Glutamatergic neuron (in vitro differentiated cells): ENCODE data around the gene MPND. TPM values are rescaled to one million over a fixed set of nuclear protein-coding genes. Genes with fewer than 3 reads are reported as not detected.
"Not testable (repeated sequence)": the region's sequence is repeated elsewhere in the genome, so short reads cannot be mapped to it uniquely, and the experiment has no call there.

ENCODE experiments used
- DNase-seq: peaks from one replicate; pipeline ENCODE4 v3.0.0; 2022
- H3K27ac Mint-ChIP-seq: one replicate; pipeline ENCODE4 v1.8.0; 2020; ENCODE audit warnings: mild to moderate bottlenecking, mixed read lengths, inconsistent platforms; ENCODE audit not compliant: unreplicated experiment
- H3K27me3 Mint-ChIP-seq: one replicate; pipeline ENCODE4 v1.8.0; 2020; ENCODE audit warnings: mild to moderate bottlenecking, moderate library complexity, mixed read lengths, inconsistent platforms; ENCODE audit not compliant: unreplicated experiment
- H3K36me3 Mint-ChIP-seq: one replicate; pipeline ENCODE4 v1.8.0; 2020; ENCODE audit warnings: mild to moderate bottlenecking, mixed read lengths, inconsistent platforms; ENCODE audit not compliant: unreplicated experiment
- H3K4me1 Mint-ChIP-seq: one replicate; pipeline ENCODE4 v1.8.0; 2020; ENCODE audit warnings: mild to moderate bottlenecking, low read depth, mixed read lengths, inconsistent platforms; ENCODE audit not compliant: unreplicated experiment
- H3K4me3 Mint-ChIP-seq: one replicate; pipeline ENCODE4 v1.8.0; 2020; ENCODE audit warnings: mild to moderate bottlenecking, mixed read lengths, inconsistent platforms; ENCODE audit not compliant: unreplicated experiment
- H3K9me3 Mint-ChIP-seq: one replicate; pipeline ENCODE4 v1.8.0; 2020; ENCODE audit warnings: mild to moderate bottlenecking, moderate library complexity, mixed read lengths, inconsistent platforms; ENCODE audit not compliant: unreplicated experiment
- CTCF ChIP-seq: fragments of 200-600 bp; sonication (generic); IDR thresholded peaks from one replicate; pipeline ENCODE4 v1.5.0; 2021; ENCODE audit not compliant: partially characterized antibody, unreplicated experiment
- total RNA-seq: library from RNA; stranded (reverse); fragmentation: NEBNext Ultra II Directional; extraction: Animal tissue kit (Norgen Biotek cat#: 25700); gene quantifications from one replicate; pipeline ENCODE4 v1.2.1, GENCODE V29; 2021; ENCODE audit not compliant: unreplicated experiment

MPND gene
- total RNA-seq, 1 donor from 2014 or later: 56.7 TPM

- Mint-ChIP-seq H3K36me3 (no peaks in the 10 kb centered on the region), H3K27me3 (peaks cover 22% of the 10 kb centered on the region), H3K9me3 (peaks cover 8% of the 10 kb centered on the region), H3K4me3 (peak overlapping the region; percentile 81), H3K4me1 (peaks cover 3% of the 10 kb centered on the region), H3K27ac (peak overlapping the region; percentile 28)
- no peak for TF ChIP-seq CTCF
- peak; percentile 99 for DNase-seq
Measured at GRCh38 chr19:4328243-4328990, 14.9 kb upstream of the MPND start.

- Mint-ChIP-seq H3K27ac (peak overlapping the region; percentile 28), H3K27me3 (peaks cover 22% of the 10 kb centered on the region), H3K4me3 (peak overlapping the region; percentile 72)
- not testable (repeated sequence) for H3K9me3 Mint-ChIP-seq, DNase-seq, H3K4me1 Mint-ChIP-seq, H3K36me3 Mint-ChIP-seq
Measured at GRCh38 chr19:4328991-4329681, 14.2 kb upstream of the MPND start.

- Mint-ChIP-seq H3K4me1 (peaks cover 3% of the 10 kb centered on the region), H3K36me3 (no peaks in the 10 kb centered on the region), H3K9me3 (peaks cover 9% of the 10 kb centered on the region), H3K27me3 (peaks cover 22% of the 10 kb centered on the region), H3K4me3 (no peak overlapping the region), H3K27ac (no peak overlapping the region)
- DNase-seq: no peak
- no peak for TF ChIP-seq CTCF
Measured at GRCh38 chr19:4329858-4330257, 13.5 kb upstream of the MPND start.

GRCh38 chr19:4334929-4335570, 8.3 kb upstream of the MPND start:
- no peak for DNase-seq
- H3K36me3 Mint-ChIP-seq: no peaks in the 10 kb centered on the region
- H3K27ac Mint-ChIP-seq: peak overlapping the region; percentile 29
- TF ChIP-seq CTCF: no peak
- no peak overlapping the region for H3K4me3 Mint-ChIP-seq
- peaks cover 6% of the 10 kb centered on the region for H3K4me1 Mint-ChIP-seq
- H3K9me3 Mint-ChIP-seq: peaks cover 7% of the 10 kb centered on the region
- H3K27me3 Mint-ChIP-seq: peaks cover 6% of the 10 kb centered on the region

- TF ChIP-seq CTCF: no peak
- Mint-ChIP-seq H3K27me3 (peaks cover 11% of the 10 kb centered on the region), H3K27ac (peak overlapping the region; percentile 94), H3K9me3 (peaks cover 13% of the 10 kb centered on the region), H3K4me3 (peak overlapping the region; percentile 85), H3K4me1 (peaks cover 9% of the 10 kb centered on the region), H3K36me3 (no peaks in the 10 kb centered on the region)
- DNase-seq: no peak
Measured at GRCh38 chr19:4337906-4338440, 5.4 kb upstream of the MPND start.
